Measurements from ENCODE around the gene DMD. TPM values are rescaled to one million over a fixed set of nuclear protein-coding genes. Genes with fewer than 3 reads are reported as not detected.

The DMD gene
- total RNA-seq, 3 donors from 2014 or later = 11.2 to 140 (median 12.6) TPM

DNA sequence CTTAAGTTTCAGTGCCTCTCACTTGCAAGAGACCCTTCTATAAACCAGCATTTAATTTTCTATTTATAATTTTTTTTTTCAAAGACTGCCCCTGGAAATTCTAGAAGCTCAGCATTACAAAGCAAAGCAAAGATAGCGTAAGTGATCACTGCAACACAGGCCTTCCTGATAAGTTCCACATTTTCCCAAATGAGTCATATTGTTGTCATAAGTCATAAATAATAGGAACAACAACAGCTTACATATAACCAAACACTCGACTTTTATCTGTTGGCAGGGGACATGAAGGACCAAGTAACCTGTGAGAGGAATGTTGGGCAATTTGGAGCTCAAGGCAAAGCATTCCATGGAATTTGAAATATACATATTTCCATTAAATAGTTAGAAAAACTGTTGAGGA lies 815.5 kb downstream of the DMD start:
- no peak for DNase-seq
- intact Hi-C loops (cut with DNase I, micrococcal nuclease) = no loop called here
- TF ChIP-seq, protein P1, sequence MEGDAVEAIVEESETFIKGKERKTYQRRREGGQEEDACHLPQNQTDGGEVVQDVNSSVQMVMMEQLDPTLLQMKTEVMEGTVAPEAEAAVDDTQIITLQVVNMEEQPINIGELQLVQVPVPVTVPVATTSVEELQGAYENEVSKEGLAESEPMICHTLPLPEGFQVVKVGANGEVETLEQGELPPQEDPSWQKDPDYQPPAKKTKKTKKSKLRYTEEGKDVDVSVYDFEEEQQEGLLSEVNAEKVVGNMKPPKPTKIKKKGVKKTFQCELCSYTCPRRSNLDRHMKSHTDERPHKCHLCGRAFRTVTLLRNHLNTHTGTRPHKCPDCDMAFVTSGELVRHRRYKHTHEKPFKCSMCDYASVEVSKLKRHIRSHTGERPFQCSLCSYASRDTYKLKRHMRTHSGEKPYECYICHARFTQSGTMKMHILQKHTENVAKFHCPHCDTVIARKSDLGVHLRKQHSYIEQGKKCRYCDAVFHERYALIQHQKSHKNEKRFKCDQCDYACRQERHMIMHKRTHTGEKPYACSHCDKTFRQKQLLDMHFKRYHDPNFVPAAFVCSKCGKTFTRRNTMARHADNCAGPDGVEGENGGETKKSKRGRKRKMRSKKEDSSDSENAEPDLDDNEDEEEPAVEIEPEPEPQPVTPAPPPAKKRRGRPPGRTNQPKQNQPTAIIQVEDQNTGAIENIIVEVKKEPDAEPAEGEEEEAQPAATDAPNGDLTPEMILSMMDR (IDR thresholded peaks at IDR 0.05) = no peak

DNA sequence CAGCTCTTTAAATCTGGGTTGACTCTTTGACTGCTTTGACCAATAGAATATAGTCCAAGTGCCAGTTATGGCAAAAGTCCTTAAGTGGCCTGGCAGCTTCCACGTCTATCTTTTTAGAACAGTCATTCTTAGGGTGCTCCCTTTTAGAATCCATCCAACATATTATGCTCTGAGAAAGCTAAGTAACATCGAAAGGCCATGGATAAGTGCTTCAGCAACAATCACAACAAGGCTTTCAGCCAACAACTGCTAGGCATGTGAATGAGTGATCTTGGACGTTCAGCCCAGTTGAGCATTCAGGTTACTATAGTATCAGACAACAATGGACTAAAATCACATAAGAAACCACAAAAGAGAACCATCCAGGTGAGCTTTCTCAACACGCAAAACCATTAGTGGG lies 818.7 kb downstream of the DMD start:
- no peak for ATAC-seq
- TF ChIP-seq, protein P1 (IDR thresholded peaks at IDR 0.05) = no peak
- intact Hi-C loops (cut with DNase I, micrococcal nuclease) = no loop called here

More for the DNA sequence above, 815.5 kb downstream of the DMD start:
- H3K36me3 ChIP-seq (ENCODE audit: low read depth) = no peaks in the 10 kb centered on the region
- ATAC-seq = no peak
- no peaks in the 10 kb centered on the region for H3K9me3 ChIP-seq
- H3K4me1 ChIP-seq (ENCODE audit: low read depth) = no peaks in the 10 kb centered on the region
- H3K4me3 ChIP-seq = no peak overlapping the region

DNA sequence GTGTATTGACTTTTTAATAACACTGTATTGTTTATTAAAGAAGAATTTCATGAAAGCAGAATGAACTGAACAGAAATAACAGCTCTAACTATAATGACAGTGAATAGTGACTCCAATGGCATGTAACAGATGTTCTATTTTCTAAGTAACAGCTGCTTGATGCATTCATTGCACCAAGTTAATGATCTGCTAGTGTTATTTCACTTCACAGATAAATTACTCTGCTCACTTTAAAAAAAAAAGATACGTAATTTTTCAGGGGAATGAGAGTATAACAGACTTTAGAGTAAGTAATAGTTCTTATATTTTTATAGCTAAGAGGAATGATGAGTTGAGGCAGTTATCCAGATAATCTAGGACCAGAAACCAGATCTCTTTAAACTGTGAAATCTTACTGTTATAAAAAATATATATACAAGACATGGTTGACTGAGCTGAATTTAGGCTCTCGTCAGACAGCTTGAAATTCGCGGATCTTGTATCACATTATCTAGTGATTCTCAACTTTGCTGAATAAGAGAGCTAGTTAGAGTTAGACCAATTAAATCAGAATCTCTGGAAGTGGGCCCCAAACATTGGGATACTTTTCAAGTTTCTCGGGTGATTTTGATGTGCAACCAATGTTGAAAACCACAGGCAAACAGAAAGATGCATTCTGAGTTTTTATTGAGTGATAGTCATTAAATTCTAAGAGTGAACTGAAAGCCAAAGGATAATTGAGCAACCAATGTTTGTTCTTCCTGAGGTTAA lies 840.7 kb downstream of the DMD start:
- Histone ChIP-seq H3K9me3 (no peaks in the 10 kb centered on the region), H3K36me3 (ENCODE audit: low read depth) (no peaks in the 10 kb centered on the region), H3K4me3 (no peak overlapping the region), H3K4me1 (ENCODE audit: low read depth) (no peaks in the 10 kb centered on the region)
- intact Hi-C loops (cut with DNase I, micrococcal nuclease) = no loop called here
- DNase-seq (no peak), ATAC-seq (no peak)
- TF ChIP-seq, protein P1 (IDR thresholded peaks at IDR 0.05) = no peak

More for the DNA sequence above, 818.7 kb downstream of the DMD start:
- H3K4me3 ChIP-seq = no peak overlapping the region
- H3K4me1 ChIP-seq (ENCODE audit: low read depth) = no peaks in the 10 kb centered on the region
- no peaks in the 10 kb centered on the region for H3K36me3 ChIP-seq (ENCODE audit: low read depth)
- no peak for DNase-seq
- H3K9me3 ChIP-seq = no peaks in the 10 kb centered on the region

DNA sequence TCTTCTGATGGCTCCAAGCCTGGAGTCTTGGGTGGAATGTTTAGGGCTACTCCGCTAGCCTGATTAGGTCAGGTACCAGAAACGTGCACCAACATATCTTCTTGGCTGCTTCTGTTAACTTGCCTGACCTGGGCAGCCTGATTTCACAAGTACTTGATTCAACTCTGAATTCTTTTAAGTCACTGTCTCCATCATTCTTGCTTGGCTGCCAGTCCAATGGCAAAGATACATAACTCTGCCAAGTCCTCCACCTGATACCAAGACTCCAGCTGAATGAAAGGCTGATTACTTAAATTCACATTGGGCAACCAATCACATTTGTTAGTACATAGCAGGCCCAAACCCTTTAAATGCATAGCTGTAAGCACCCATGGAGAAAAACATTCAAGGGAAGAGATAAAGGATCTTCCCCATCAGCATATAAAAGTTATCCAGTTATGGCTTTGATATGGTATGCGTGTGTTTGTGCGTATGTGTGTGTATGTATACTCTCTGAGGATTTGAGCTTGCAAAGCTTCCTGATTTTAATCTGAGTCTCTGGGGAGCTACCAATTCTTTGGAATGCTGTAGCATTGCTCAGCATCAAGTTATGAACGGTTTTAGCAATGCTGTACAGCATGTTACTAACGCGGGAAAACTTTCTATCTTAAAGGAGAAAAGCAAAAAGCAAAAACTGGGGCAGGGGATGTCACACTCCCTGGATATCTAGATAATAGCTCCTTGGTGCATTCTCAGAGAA lies 917.2 kb downstream of the DMD start:
- TF ChIP-seq, protein P1 (IDR thresholded peaks at IDR 0.05) = no peak
- intact Hi-C loops (cut with DNase I, micrococcal nuclease) = no loop called here
- no peak for ATAC-seq

DNA sequence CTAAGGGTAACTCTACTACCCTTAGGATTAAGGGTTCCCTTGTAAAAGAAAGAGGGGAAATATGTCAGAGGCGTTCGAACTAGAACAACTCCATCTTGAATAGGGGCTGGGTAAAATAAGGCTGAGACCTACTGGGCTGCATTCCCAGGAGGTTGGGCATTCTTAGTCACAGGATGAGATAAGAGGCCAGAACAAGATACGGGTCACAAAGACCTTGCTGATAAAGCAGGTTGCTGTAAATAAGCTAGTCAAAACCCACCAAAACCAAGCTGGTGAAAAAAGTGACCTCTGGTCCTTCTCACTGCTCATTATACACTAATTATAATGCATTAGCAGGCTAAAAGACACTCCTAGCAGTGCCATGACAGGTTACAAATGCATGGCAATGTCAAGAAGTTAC lies 922.0 kb downstream of the DMD start:
- Histone ChIP-seq H3K9me3 (no peaks in the 10 kb centered on the region), H3K4me3 (no peak overlapping the region), H3K36me3 (ENCODE audit: low read depth) (no peaks in the 10 kb centered on the region), H3K4me1 (ENCODE audit: low read depth) (no peaks in the 10 kb centered on the region)
- intact Hi-C loops (cut with DNase I, micrococcal nuclease) = no loop called here
- ATAC-seq (no peak), DNase-seq (no peak)
- TF ChIP-seq, protein P1 (IDR thresholded peaks at IDR 0.05) = no peak

More for the DNA sequence above, 917.2 kb downstream of the DMD start:
- Histone ChIP-seq H3K9me3 (no peaks in the 10 kb centered on the region), H3K4me3 (no peak overlapping the region), H3K4me1 (ENCODE audit: low read depth) (no peaks in the 10 kb centered on the region), H3K36me3 (ENCODE audit: low read depth) (no peaks in the 10 kb centered on the region)
- DNase-seq = no peak
